ENCODE measurements around the gene RFC2. TPM values are rescaled to one million over a fixed set of nuclear protein-coding genes. Genes with fewer than 3 reads are reported as not detected.
A peak's percentile ranks its signal among the peaks of the same experiment; 100 is the strongest.

Gene RFC2
- total and polyA plus RNA-seq, 4 experiments from 2014 or later = 15.7 to 32.3 (median 19.2) TPM

DNA sequence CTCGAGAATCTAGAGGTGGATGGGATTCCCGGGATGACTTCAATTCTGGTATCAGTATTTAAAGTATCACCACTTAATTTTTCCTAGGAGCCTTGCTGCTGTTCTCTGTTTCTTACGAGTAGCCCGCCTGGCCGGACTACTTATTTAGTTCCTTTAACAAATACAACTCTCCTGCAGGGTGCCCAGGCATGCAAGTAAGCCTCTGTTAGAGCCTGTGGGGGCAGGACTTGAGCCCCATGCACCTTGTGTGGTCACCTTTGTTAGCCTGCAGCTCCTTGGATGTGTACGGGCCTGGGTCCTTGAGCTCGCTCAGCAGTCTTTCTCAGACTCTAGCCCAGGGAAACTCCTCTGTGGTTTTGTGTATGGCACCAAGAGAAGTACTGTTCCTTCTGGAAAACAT lies 63.9 kb downstream of the RFC2 start:
- no peaks in the 10 kb centered on the region for H3K9me3 ChIP-seq (ENCODE audit: control insufficient read depth in 1 of 2, low read length in 2 of 2)
- POLR2A ChIA-PET (ENCODE audit: partially characterized antibody) = no interaction called here
- intact Hi-C loops (cut with micrococcal nuclease) = no loop called here
- Mint-ChIP-seq H3K4me1 (peaks cover 18 to 34% (median 25%) of the 10 kb centered on the region in 4 donors), H3K27me3 (no peaks in the 10 kb centered on the region), H3K36me3 (peaks cover 58 to 86% of the 10 kb centered on the region in 2 donors), H3K27ac (no peak overlapping the region), H3K9me3 (peaks cover 0 to 10% (median 0%) of the 10 kb centered on the region in 8 donors), H3K4me3 (no peak overlapping the region)
- H3K27me3 ChIP-seq (ENCODE audit: insufficient read depth, low read length) = no peaks in the 10 kb centered on the region
- no peak overlapping the region for H3K27ac ChIP-seq (ENCODE audit: low read depth, low read length)
- CTCF ChIA-PET (ENCODE audit: partially characterized antibody) = interaction anchor here (0.6 to 1.6 kb wide), 3 partner anchors 11 to 17 kb away, joined by 4 to 6 read pairs (median 5); no protein-coding TSS in a partner anchor
- DNase-seq = no peak
- peaks cover 18% of the 10 kb centered on the region for H3K4me1 ChIP-seq (ENCODE audit: insufficient read depth, low read length)
- no peak overlapping the region for H3K4me3 ChIP-seq (ENCODE audit: low read length in 2 of 2)
- H3K36me3 ChIP-seq (ENCODE audit: insufficient read depth, low read length) = peaks cover 78% of the 10 kb centered on the region

DNA sequence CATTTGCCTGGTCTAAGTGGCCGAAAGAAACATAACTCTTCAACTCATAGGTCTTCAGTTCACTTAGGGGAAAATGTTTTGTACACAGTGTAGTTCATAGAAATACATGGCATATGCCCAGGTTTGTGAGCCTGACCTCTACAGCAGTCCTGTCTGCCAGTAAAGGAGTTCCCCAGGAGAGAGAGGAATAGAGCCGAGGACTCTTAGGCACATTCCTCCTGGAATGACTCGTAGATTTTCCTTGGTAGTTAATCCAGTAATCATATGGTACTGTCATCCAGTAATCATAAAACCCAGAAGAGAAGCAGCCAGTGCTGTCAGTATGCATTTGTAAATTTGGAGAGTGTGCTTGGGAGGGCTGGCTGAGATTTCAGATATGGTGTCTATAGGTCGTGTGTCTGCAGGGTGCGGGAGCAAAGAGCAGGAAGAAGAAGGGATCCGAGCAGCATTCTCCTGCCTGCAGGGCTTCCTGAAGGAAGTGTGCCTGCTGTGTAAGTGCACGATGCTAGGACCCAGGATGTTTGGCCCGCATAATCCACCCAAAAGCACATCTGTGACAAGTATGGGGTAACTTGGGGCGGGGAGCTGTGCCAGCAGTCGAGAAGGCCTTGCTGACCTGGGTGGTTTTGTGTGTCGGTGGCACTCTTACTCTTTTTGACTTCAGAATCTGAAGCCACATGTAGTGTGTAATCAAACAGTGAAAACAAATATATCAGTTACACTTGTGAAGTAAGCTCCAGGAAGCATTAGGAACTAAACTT lies 66.1 kb downstream of the RFC2 start:
- Mint-ChIP-seq H3K36me3 (peaks cover 41 to 75% of the 10 kb centered on the region in 2 donors), H3K4me3 (peak overlapping the region in 1 of 8 donors; percentile 31), H3K27ac (peak overlapping the region in 3 of 7 donors; percentile 8 to 78 (median 9)), H3K9me3 (peaks cover 0 to 7% (median 0%) of the 10 kb centered on the region in 8 donors), H3K4me1 (peaks cover 34 to 55% (median 44%) of the 10 kb centered on the region in 4 donors), H3K27me3 (no peaks in the 10 kb centered on the region)
- Histone ChIP-seq H3K27me3 (ENCODE audit: insufficient read depth, low read length) (no peaks in the 10 kb centered on the region), H3K4me1 (ENCODE audit: insufficient read depth, low read length) (peaks cover 40% of the 10 kb centered on the region), H3K4me3 (ENCODE audit: low read length in 2 of 2) (no peak overlapping the region), H3K36me3 (ENCODE audit: insufficient read depth, low read length) (peaks cover 58% of the 10 kb centered on the region), H3K9me3 (ENCODE audit: control insufficient read depth in 1 of 2, low read length in 2 of 2) (no peaks in the 10 kb centered on the region), H3K27ac (ENCODE audit: low read depth, low read length) (no peak overlapping the region)
- ChIA-PET POLR2A (ENCODE audit: partially characterized antibody) (no interaction called here), CTCF (ENCODE audit: partially characterized antibody) (interaction anchor here (1.0 kb wide), 1 partner anchor 18 kb away, joined by 4 read pairs; no protein-coding TSS in a partner anchor)
- DNase-seq = no peak
- intact Hi-C loops (cut with micrococcal nuclease) = no loop called here

DNA sequence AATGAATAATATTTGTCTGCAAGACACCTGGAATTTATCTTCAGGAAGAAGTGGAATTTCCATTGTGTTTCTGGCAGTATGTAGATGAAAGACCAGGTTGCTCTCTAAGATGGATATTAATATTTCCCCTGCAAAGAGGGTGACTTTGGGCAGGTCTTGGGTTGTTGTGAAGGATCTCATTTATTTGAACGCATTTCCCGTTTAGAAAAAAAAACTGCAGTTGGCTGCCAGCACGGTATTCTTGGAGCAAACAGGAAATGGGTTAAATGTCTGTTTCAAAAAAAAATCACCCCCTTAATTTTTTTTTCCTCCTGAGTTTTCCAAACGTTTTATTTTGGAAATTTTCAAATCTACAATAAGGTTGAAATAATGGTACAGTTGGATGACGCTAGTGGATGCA lies 68.6 kb downstream of the RFC2 start:
- H3K36me3 ChIP-seq (ENCODE audit: insufficient read depth, low read length) = peaks cover 38% of the 10 kb centered on the region
- H3K9me3 ChIP-seq (ENCODE audit: control insufficient read depth in 1 of 2, low read length in 2 of 2) = no peaks in the 10 kb centered on the region
- no peak for DNase-seq
- peaks cover 0 to 7% (median 0%) of the 10 kb centered on the region in 8 donors for H3K9me3 Mint-ChIP-seq
- POLR2A ChIA-PET (ENCODE audit: partially characterized antibody) = interaction anchor here (3.1 kb wide), 1 partner anchor 11 kb away, joined by 24 read pairs; the partner anchor contains the start of gene EIF4H
- H3K36me3 Mint-ChIP-seq = peaks cover 40 to 71% of the 10 kb centered on the region in 2 donors
- peak overlapping the region in 5 of 8 donors; percentile 31 to 65 (median 53) for H3K4me3 Mint-ChIP-seq
- H3K4me3 ChIP-seq (ENCODE audit: low read length in 2 of 2) = no peak overlapping the region
- intact Hi-C loops (cut with micrococcal nuclease) = no loop called here
- H3K4me1 ChIP-seq (ENCODE audit: insufficient read depth, low read length) = peaks cover 64% of the 10 kb centered on the region
- no peak overlapping the region for H3K27ac ChIP-seq (ENCODE audit: low read depth, low read length)
- no peaks in the 10 kb centered on the region for H3K27me3 Mint-ChIP-seq
- CTCF ChIA-PET (ENCODE audit: partially characterized antibody) = interaction anchor here (1.0 to 1.4 kb wide), 3 partner anchors 8 to 215 kb away, joined by 3 to 4 read pairs (median 3); no protein-coding TSS in a partner anchor
- H3K27me3 ChIP-seq (ENCODE audit: insufficient read depth, low read length) = no peaks in the 10 kb centered on the region
- H3K4me1 Mint-ChIP-seq = peaks cover 52 to 80% (median 65%) of the 10 kb centered on the region in 4 donors
- peak overlapping the region in 4 of 7 donors; percentile 33 to 59 (median 40) for H3K27ac Mint-ChIP-seq

DNA sequence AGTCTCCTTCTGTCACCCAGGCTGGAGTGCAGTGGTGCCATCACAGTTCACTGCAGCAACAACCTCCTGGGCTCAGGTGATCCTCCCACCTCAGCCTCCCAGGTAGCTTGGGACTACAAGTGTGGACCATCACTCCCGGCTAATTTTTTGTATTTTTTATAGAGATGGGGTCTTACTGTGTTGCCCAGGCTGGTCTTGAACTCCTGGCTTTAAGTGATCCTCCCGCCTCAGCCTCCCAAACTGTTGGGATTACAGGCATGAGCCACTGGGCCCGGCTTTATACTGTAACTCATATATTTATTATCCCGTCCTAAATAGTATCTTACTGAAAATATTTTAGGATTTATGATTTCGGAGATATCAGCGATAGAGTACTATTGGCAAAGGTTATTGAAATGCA lies 69.2 kb downstream of the RFC2 start:
- Histone ChIP-seq H3K27ac (ENCODE audit: low read depth, low read length) (no peak overlapping the region), H3K36me3 (ENCODE audit: insufficient read depth, low read length) (peaks cover 32% of the 10 kb centered on the region), H3K4me3 (ENCODE audit: low read length in 2 of 2) (no peak overlapping the region), H3K4me1 (ENCODE audit: insufficient read depth, low read length) (peaks cover 70% of the 10 kb centered on the region), H3K9me3 (ENCODE audit: control insufficient read depth in 1 of 2, low read length in 2 of 2) (no peaks in the 10 kb centered on the region), H3K27me3 (ENCODE audit: insufficient read depth, low read length) (no peaks in the 10 kb centered on the region)
- CTCF ChIA-PET (ENCODE audit: partially characterized antibody) = interaction anchor here (1.4 kb wide), 1 partner anchor 8 kb away, joined by 4 read pairs; no protein-coding TSS in a partner anchor
- Mint-ChIP-seq H3K4me1 (peaks cover 56 to 86% (median 70%) of the 10 kb centered on the region in 4 donors), H3K36me3 (peaks cover 33 to 65% of the 10 kb centered on the region in 2 donors), H3K9me3 (peaks cover 0 to 7% (median 0%) of the 10 kb centered on the region in 8 donors), H3K27ac (peak overlapping the region in 5 of 7 donors; percentile 6 to 42 (median 22)), H3K27me3 (no peaks in the 10 kb centered on the region), H3K4me3 (peak overlapping the region in 5 of 8 donors; percentile 22 to 65 (median 30))
- intact Hi-C loops (cut with micrococcal nuclease) = no loop called here
- POLR2A ChIA-PET (ENCODE audit: partially characterized antibody) = interaction anchor here (3.1 kb wide), 1 partner anchor 10 kb away, joined by 24 read pairs; the partner anchor contains the start of gene EIF4H
- DNase-seq = no peak

DNA sequence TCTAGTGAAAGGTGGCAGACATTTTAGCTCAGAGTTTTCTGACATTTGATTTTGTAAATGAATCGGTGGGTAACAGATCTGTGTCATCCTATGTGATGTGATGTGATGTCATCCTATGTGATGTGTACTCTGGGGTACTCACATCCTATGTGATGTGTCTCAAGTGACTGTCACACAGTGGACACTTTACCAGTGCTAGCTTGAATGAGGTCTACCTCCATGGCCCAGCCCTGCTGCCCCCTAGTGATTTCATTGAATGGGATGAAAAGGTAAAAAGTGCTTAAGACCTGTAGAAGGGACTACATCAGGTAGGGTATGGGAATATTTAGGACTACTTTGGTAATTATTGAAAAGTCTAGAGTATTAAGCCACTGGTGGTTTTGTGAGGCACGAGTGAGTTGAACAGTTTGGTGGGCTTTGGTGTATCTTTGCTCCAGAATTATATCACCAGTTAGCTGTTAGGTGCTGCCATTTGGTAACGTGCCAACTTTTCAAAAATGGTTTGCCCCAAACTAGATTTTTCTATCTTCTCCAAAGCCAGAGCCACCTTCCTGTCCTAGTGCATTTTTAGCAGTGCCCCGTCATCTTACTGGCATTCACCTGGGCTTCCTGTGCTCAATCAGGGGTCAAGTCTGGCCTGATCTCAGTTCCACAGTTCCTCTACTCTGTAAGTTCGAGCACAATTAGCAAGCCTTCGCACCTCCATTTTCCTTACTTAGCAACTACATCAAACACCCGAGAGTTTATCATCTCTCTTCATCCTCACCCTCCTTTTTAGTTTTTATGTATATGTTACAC lies 70.3 kb downstream of the RFC2 start:
- H3K36me3 Mint-ChIP-seq = peaks cover 24 to 57% of the 10 kb centered on the region in 2 donors
- no peaks in the 10 kb centered on the region for H3K27me3 ChIP-seq (ENCODE audit: insufficient read depth, low read length)
- no peaks in the 10 kb centered on the region for H3K9me3 ChIP-seq (ENCODE audit: control insufficient read depth in 1 of 2, low read length in 2 of 2)
- no peaks in the 10 kb centered on the region for H3K27me3 Mint-ChIP-seq
- peak overlapping the region in 6 of 7 donors; percentile 5 to 89 (median 66) for H3K27ac Mint-ChIP-seq
- H3K9me3 Mint-ChIP-seq = peaks cover 0 to 4% (median 0%) of the 10 kb centered on the region in 8 donors
- no peak overlapping the region for H3K27ac ChIP-seq (ENCODE audit: low read depth, low read length)
- POLR2A ChIA-PET (ENCODE audit: partially characterized antibody) = interaction anchor here (0.6 to 3.1 kb wide), 2 partner anchors 9 to 102 kb away, joined by 3 to 24 read pairs; partner anchors contain the start of gene EIF4H
- peaks cover 60 to 98% (median 78%) of the 10 kb centered on the region in 4 donors for H3K4me1 Mint-ChIP-seq
- H3K4me1 ChIP-seq (ENCODE audit: insufficient read depth, low read length) = peaks cover 82% of the 10 kb centered on the region
- no peak for DNase-seq
- H3K4me3 ChIP-seq (ENCODE audit: low read length in 2 of 2) = no peak overlapping the region
- peak overlapping the region in 7 of 8 donors; percentile 2 to 74 (median 15) for H3K4me3 Mint-ChIP-seq
- CTCF ChIA-PET (ENCODE audit: partially characterized antibody) = interaction anchor here (0.6 to 3.2 kb wide), 10 partner anchors 9 to 217 kb away, joined by 3 to 16 read pairs (median 4); partner anchors contain the start of gene EIF4H
- peaks cover 20% of the 10 kb centered on the region for H3K36me3 ChIP-seq (ENCODE audit: insufficient read depth, low read length)
- intact Hi-C loops (cut with micrococcal nuclease) = loop anchor here (1.0 kb wide), 1 partner anchor 116 kb away; no protein-coding TSS in a partner anchor

DNA sequence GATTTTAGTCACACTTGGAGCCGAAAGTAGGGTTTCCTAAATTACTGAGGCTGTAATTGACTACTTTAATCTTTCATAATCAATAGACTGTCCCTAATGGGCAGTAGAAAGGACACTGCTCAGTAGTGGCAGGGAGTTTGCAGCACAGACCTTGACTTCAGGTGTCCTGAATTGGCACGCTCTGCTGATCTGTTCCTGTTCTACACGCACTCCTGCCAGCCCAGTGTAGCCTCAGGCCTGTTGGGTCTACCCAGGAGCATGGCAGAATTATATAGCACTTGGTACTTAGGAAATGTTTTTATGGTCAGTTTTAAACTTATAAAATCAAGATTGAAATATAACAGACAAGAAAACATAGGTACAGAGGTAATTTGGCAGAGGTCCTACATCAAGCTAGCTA lies 71.1 kb downstream of the RFC2 start:
- peaks cover 13% of the 10 kb centered on the region for H3K36me3 ChIP-seq (ENCODE audit: insufficient read depth, low read length)

More for the DNA sequence above, 71.1 kb downstream of the RFC2 start:
- Mint-ChIP-seq H3K27ac (peak overlapping the region in 4 of 7 donors; percentile 5 to 79 (median 69)), H3K9me3 (peaks cover 0 to 6% (median 0%) of the 10 kb centered on the region in 8 donors), H3K27me3 (no peaks in the 10 kb centered on the region), H3K36me3 (peaks cover 19 to 53% of the 10 kb centered on the region in 2 donors), H3K4me3 (peak overlapping the region in 6 of 8 donors; percentile 7 to 63 (median 42)), H3K4me1 (peaks cover 62 to 100% (median 82%) of the 10 kb centered on the region in 4 donors)
- Histone ChIP-seq H3K4me3 (ENCODE audit: low read length in 2 of 2) (no peak overlapping the region), H3K27me3 (ENCODE audit: insufficient read depth, low read length) (no peaks in the 10 kb centered on the region), H3K27ac (ENCODE audit: low read depth, low read length) (peak overlapping the region; percentile 7), H3K9me3 (ENCODE audit: control insufficient read depth in 1 of 2, low read length in 2 of 2) (no peaks in the 10 kb centered on the region), H3K4me1 (ENCODE audit: insufficient read depth, low read length) (peaks cover 89% of the 10 kb centered on the region)
- DNase-seq = no peak
- CTCF ChIA-PET (ENCODE audit: partially characterized antibody) = interaction anchor here (0.9 to 3.2 kb wide), 9 partner anchors 8 to 118 kb away, joined by 3 to 16 read pairs (median 5); partner anchors contain the start of gene EIF4H
- intact Hi-C loops (cut with micrococcal nuclease) = loop anchor here (1.0 kb wide), 1 partner anchor 115 kb away; no protein-coding TSS in a partner anchor
- POLR2A ChIA-PET (ENCODE audit: partially characterized antibody) = interaction anchor here (0.6 to 3.1 kb wide), 2 partner anchors 9 to 101 kb away, joined by 3 to 24 read pairs; partner anchors contain the start of gene EIF4H

Data from CD4-positive, alpha-beta memory T cell (primary cell).